ENCODE results near the gene BEND5. TPM values are rescaled to one million over a fixed set of nuclear protein-coding genes. Genes with fewer than 3 reads are reported as not detected.

Gene BEND5
- total and polyA plus RNA-seq, 2 experiments from 2014 or later, result not detected

DNA sequence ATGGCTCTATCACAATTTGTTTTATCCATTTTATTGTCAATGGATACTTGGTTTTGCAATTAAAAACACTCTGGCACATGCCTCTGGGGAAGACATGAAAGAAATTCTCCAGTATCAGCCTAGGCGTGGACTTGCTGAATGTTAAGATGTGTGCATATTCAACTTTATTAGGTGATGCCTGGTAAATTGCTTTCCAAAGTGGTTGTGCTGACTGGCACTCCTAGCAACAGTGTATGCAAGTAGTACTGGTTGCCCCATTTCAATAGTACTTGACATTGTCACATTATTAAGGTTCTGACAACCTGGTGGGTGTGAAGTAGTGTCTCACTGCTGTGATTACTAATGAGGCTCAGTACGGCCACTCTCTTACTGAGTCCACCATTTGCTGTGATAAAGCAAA is 48.1 kb downstream of the BEND5 start:
- no peaks in the 10 kb centered on the region for H3F3A ChIP-seq (ENCODE audit: insufficient read depth)
- WGBS, 2 experiments (ENCODE audit: low coverage in 1 of 2, low lambda C conversion rate in 2 of 2, missing lambda C conversion rate in 2 of 2), result 44 to 64% methylated on average over 2 of the region's 2 CpGs
- no peak overlapping the region for H3K27ac ChIP-seq
- no peaks in the 10 kb centered on the region for H3K4me1 ChIP-seq (ENCODE audit: insufficient read depth)
- no peaks in the 10 kb centered on the region for H4K20me1 ChIP-seq (ENCODE audit: insufficient read depth)
- TF ChIP-seq EZH2 (IDR thresholded peaks at IDR 0.05; ENCODE audit: insufficient read depth, poor library complexity, severe bottlenecking) (no peak), EZH2phosphoT487 (IDR thresholded peaks at IDR 0.05; ENCODE audit: insufficient read depth, low read depth) (no peak)
- no peak overlapping the region for H2AFZ ChIP-seq
- no peaks in the 10 kb centered on the region for H3K9me3 ChIP-seq (ENCODE audit: low read depth)
- H3K27me3 ChIP-seq (replicated peaks; ENCODE audit: insufficient read depth), result no peaks in the 10 kb centered on the region; the same call in none of the 2 replicates
- H3K4me3 ChIP-seq, result no peak overlapping the region
- no peak overlapping the region for H3K9ac ChIP-seq
- no peak overlapping the region for H3K4me2 ChIP-seq (ENCODE audit: unreplicated experiment)
- H3K79me2 ChIP-seq (ENCODE audit: insufficient read depth), result no peaks in the 10 kb centered on the region
- no peak for DNase-seq
- no peaks in the 10 kb centered on the region for H3K9me2 ChIP-seq (ENCODE audit: insufficient read depth)
- in situ Hi-C loops (cut with MboI), result no loop called here
- no peaks in the 10 kb centered on the region for H3K36me3 ChIP-seq (ENCODE audit: low read depth)

DNA sequence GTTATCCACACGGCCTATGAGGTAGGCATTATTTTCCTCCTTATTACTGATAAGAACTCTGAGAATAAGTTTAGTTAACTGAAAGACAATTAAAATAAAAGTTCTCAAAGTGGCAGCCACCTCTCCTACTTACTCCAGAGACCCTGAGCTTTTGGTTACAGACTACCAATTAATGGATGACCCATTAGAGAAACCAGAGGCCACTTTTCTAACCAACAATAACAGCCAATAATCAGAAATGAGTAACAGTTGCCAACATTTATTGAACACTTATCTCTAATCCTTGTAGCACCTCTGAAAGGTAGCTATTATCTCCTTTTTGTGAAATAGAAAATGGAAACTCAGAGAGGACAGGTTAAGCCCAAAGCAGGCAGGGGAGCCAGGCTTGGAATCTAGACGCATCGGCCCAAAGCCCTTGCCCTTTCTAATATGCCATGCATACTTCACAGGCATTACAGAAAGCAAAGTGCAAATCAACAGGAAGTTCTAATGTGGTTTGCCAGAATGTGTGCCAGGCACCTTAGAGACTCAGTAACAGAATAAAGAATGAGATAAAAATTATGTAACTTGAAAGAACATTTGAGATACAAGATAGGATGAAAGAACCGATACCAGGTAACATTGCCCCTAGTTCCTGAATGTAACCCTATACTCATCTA is 50.0 kb downstream of the BEND5 start:
- H3K9ac ChIP-seq, result no peak overlapping the region
- H2AFZ ChIP-seq, result no peak overlapping the region
- WGBS, 2 experiments (ENCODE audit: low coverage in 1 of 2, low lambda C conversion rate in 2 of 2, missing lambda C conversion rate in 2 of 2), result 78 to 81% methylated on average over 4 of the region's 4 CpGs
- H3K27me3 ChIP-seq (replicated peaks; ENCODE audit: insufficient read depth), result no peaks in the 10 kb centered on the region; the same call in 1 of the 2 replicates
- no peaks in the 10 kb centered on the region for H4K20me1 ChIP-seq (ENCODE audit: insufficient read depth)
- no peak for TF ChIP-seq EZH2phosphoT487 (IDR thresholded peaks at IDR 0.05; ENCODE audit: insufficient read depth, low read depth)
- no peak for DNase-seq
- no peaks in the 10 kb centered on the region for H3K36me3 ChIP-seq (ENCODE audit: low read depth)
- no peak overlapping the region for H3K27ac ChIP-seq
- no peaks in the 10 kb centered on the region for H3F3A ChIP-seq (ENCODE audit: insufficient read depth)
- H3K4me2 ChIP-seq (ENCODE audit: unreplicated experiment), result no peak overlapping the region
- no peaks in the 10 kb centered on the region for H3K9me2 ChIP-seq (ENCODE audit: insufficient read depth)
- no peak overlapping the region for H3K4me3 ChIP-seq
- H3K4me1 ChIP-seq (ENCODE audit: insufficient read depth), result no peaks in the 10 kb centered on the region
- no peaks in the 10 kb centered on the region for H3K79me2 ChIP-seq (ENCODE audit: insufficient read depth)
- in situ Hi-C loops (cut with MboI), result no loop called here
- no peaks in the 10 kb centered on the region for H3K9me3 ChIP-seq (ENCODE audit: low read depth)

DNA sequence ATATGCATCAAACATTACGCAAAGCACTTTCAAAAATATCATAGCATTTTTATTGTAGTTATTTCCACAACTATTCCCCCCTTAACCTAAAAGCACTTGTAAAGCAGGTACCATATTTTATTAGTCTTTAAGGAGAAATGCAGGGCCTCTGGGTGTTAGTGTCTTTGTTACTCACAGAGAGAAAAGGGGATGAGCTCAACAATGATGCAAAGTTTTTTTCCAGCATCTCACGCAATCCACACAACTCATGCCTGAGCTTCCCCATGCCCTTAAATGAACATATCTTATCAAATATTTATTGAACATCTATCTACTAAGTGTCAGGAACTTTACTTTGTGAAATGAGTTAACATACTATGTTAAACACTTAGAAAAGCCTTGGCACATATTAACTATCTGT is 50.6 kb downstream of the BEND5 start:
- H3K9ac ChIP-seq, result no peak overlapping the region
- H3K9me2 ChIP-seq (ENCODE audit: insufficient read depth), result no peaks in the 10 kb centered on the region
- no peak overlapping the region for H2AFZ ChIP-seq
- TF ChIP-seq EZH2 (IDR thresholded peaks at IDR 0.05; ENCODE audit: insufficient read depth, poor library complexity, severe bottlenecking) (no peak), EZH2phosphoT487 (IDR thresholded peaks at IDR 0.05; ENCODE audit: insufficient read depth, low read depth) (no peak)
- H3K4me2 ChIP-seq (ENCODE audit: unreplicated experiment), result no peak overlapping the region
- H3K79me2 ChIP-seq (ENCODE audit: insufficient read depth), result no peaks in the 10 kb centered on the region
- H3K9me3 ChIP-seq (ENCODE audit: low read depth), result no peaks in the 10 kb centered on the region
- WGBS, 2 experiments (ENCODE audit: low coverage in 1 of 2, low lambda C conversion rate in 2 of 2, missing lambda C conversion rate in 2 of 2), result 75 to 90% methylated on average over 2 of the region's 2 CpGs
- no peak overlapping the region for H3K4me3 ChIP-seq
- no peaks in the 10 kb centered on the region for H4K20me1 ChIP-seq (ENCODE audit: insufficient read depth)
- no peak for DNase-seq
- no peaks in the 10 kb centered on the region for H3F3A ChIP-seq (ENCODE audit: insufficient read depth)
- in situ Hi-C loops (cut with MboI), result no loop called here
- no peaks in the 10 kb centered on the region; the same call in 1 of the 2 replicates for H3K27me3 ChIP-seq (replicated peaks; ENCODE audit: insufficient read depth)
- no peaks in the 10 kb centered on the region for H3K4me1 ChIP-seq (ENCODE audit: insufficient read depth)
- no peaks in the 10 kb centered on the region for H3K36me3 ChIP-seq (ENCODE audit: low read depth)
- no peak overlapping the region for H3K27ac ChIP-seq

DNA sequence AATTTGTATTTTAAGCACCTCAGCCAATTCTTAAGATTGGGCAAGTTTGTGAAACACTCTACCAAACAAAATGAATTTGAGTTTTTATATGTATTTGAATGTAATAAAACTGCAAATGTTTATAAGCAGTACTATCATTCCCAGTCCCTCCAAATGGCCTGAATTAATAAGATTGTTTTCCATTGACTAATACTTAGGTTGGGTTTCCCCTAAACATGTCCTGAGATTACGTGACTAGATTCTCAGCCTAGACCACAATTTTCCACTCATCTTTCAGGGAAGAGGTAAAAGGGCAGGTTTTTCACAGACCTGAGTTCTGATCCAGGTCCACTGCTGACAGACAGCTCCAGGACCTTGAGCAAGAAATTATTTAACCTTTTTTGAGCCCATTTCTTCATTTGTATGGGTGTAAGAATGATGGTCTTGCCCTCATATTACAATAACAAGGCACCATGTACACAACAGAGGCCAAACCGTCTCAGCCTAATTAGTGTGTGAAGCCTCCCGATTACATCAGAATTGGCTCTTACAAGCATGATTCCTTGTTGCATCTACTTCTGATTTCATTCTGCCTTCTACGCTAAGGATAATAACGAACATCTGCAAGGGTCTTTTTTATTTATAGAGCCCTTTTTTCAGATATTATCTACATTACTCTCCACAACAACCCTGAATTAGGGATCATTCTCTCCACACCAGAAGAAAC is 51.2 kb downstream of the BEND5 start:
- WGBS, 2 experiments (ENCODE audit: low coverage in 1 of 2, low lambda C conversion rate in 2 of 2, missing lambda C conversion rate in 2 of 2), result 11 to 12% methylated on average over 5 of the region's 5 CpGs
- no peaks in the 10 kb centered on the region for H3K9me2 ChIP-seq (ENCODE audit: insufficient read depth)

More for the DNA sequence above, 51.2 kb downstream of the BEND5 start:
- no peaks in the 10 kb centered on the region for H3K79me2 ChIP-seq (ENCODE audit: insufficient read depth)
- no peaks in the 10 kb centered on the region; the same call in 1 of the 2 replicates for H3K27me3 ChIP-seq (replicated peaks; ENCODE audit: insufficient read depth)
- H2AFZ ChIP-seq, result no peak overlapping the region
- no peaks in the 10 kb centered on the region for H4K20me1 ChIP-seq (ENCODE audit: insufficient read depth)
- H3K4me3 ChIP-seq, result no peak overlapping the region
- no peak overlapping the region for H3K9ac ChIP-seq
- no peaks in the 10 kb centered on the region for H3F3A ChIP-seq (ENCODE audit: insufficient read depth)
- no peak overlapping the region for H3K4me2 ChIP-seq (ENCODE audit: unreplicated experiment)
- peak; percentile 14 for DNase-seq
- no peaks in the 10 kb centered on the region for H3K4me1 ChIP-seq (ENCODE audit: insufficient read depth)
- H3K9me3 ChIP-seq (ENCODE audit: low read depth), result no peaks in the 10 kb centered on the region
- H3K27ac ChIP-seq, result no peak overlapping the region
- TF ChIP-seq EZH2 (IDR thresholded peaks at IDR 0.05; ENCODE audit: insufficient read depth, poor library complexity, severe bottlenecking), result no peak
- no peak for TF ChIP-seq EZH2phosphoT487 (IDR thresholded peaks at IDR 0.05; ENCODE audit: insufficient read depth, low read depth)
- in situ Hi-C loops (cut with MboI), result no loop called here
- H3K36me3 ChIP-seq (ENCODE audit: low read depth), result no peaks in the 10 kb centered on the region

Data from GM23248 (cell line).